IPS DF 19.7 (cell line): ENCODE measurements around the gene KCNJ6.
"Not testable (repeated sequence)": the region's sequence is repeated elsewhere in the genome, so short reads cannot be mapped to it uniquely, and the experiment has no call there.

Source experiments
- DNase-seq: peaks from one replicate; pipeline ENCODE4 v3.0.0-alpha.2; 2013; ENCODE audit warnings: low read depth, low spot score

Gene KCNJ6

DNA sequence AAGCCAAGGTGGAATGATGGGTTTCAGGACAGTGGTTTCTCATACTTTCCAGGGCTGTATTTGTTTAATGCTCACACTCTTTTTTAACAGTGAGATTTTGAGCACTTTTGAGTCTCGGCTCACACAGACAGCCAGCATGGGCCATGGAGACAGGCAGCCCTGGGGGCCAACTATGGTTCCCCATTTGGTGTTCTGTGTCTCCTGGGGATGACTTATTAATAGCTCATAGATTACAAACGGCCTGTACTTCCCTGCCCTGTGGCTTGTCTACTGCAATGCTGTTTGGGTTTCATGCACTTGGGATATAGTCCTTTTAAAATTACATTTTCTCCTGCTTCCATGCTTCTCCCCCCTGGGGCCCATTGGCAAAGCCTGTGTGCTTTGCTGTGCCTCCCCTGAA, 178.3 kb downstream of the KCNJ6 start:
- DNase-seq: no peak

DNA sequence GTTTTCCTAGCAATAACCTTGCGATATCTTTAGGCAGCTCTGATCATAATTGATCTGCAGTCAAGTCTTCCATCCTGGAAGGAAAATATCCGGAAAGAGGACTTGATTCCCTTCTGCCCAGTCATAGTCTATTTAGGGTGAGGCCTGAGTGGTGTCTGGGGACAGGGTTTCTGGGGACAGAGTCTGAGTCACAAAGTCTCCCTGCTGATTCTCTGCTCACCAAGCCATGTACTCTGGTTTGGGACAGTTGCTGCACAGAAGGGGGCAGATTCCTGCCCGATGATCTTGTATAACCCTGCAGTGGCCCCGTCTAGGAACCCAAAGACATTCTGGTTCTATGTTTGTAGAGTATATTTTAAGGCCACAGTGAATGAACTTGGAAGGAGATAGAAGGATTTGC, 178.8 kb downstream of the KCNJ6 start:
- no peak for DNase-seq

DNA sequence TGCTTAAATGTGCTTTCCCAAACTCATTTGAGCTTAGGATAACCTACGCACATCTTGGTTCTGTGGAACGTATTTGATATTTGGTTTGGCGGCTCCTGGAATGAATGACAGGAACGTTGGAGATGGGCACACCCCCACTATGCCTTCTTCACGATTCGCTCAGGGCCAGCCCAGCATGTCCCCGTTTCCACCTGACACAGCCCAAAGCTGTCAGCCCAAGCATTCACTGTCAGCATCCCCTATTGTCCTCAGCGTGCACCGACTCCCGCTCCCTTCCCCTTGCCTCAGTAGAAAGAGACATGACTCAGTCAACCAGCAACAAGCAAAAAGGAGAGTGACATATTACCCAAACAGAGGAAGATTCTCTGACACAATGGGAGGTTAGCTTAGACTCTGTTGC, 181.4 kb downstream of the KCNJ6 start:
- DNase-seq: no peak

DNA sequence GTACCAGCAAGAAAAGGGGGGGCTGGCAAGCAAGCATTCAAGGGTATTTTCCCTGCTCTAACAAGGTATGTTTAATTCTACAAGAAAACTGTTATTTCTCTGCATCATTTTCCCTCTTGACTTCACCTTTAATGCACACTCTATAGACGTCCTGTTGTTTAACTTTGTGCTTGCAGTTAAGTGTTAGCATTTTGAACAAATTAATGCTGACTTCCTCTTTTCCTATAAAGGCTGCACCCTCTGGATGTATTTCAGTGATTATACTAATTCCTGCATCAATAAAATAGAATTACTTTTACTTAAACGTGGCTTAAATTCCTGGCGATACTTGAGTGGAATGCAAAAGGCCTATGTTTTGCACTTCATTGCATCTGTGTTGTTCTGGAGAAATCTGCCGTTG, 183.3 kb downstream of the KCNJ6 start:
- DNase-seq: no peak

DNA sequence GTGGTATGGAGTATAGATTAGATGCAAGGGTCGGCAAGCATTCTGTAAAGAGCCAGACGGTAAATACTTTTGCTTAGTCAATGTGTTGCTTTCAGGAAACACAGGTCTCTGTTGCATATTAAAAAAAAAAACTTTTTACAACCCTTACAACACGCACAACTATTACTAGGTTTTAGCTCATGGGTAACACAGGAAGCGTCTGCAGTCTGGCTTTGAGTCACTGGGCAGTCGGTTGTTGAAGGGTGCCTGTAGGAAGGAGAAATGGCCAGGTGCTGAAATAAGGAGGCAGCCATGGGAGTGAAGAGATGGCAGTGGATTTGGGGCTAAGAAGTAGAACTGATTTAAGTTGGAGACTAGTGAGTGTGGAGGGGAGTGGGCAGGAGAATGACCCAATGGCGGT, 192.1 kb downstream of the KCNJ6 start:
- no peak for DNase-seq

DNA sequence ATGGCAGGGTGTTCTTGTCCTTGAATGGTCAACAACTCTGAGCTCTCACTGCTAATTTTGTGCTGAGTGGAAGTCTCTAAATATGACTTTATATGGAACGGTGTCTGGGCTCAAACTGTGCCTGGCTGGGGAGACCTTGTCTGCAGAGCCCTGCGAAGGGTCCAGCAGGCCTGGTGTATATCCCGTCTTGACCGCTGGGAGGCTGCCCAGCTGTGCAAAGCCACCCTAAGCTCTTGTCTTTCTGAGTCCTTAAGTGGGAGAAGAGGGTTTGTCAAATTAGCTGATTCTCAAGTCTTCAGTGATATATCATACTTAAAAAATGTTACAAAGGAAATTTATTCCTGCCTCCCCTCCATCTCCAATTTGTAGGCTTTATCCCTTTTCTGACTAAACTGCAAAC, 198.7 kb downstream of the KCNJ6 start:
- no peak for DNase-seq

DNA sequence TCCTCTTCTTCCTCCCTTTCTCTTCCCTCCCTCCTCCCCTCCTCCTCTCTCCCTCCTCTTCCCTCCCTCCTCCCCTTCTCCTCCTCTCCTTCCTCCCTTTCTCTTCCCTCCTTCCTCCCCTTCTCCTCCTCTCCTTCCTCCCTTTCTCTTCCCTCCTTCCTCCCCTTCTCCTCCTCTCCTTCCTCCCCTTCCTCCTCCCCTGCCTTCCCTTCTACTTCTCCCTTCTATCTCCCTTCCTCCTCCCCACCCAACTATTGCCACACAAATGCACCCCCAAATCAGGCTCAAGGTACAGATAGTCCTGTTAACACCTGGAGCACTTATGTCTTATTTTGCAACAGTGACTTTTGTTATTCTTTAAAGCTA, 203.7 kb downstream of the KCNJ6 start:
- not testable (repeated sequence) for DNase-seq

DNA sequence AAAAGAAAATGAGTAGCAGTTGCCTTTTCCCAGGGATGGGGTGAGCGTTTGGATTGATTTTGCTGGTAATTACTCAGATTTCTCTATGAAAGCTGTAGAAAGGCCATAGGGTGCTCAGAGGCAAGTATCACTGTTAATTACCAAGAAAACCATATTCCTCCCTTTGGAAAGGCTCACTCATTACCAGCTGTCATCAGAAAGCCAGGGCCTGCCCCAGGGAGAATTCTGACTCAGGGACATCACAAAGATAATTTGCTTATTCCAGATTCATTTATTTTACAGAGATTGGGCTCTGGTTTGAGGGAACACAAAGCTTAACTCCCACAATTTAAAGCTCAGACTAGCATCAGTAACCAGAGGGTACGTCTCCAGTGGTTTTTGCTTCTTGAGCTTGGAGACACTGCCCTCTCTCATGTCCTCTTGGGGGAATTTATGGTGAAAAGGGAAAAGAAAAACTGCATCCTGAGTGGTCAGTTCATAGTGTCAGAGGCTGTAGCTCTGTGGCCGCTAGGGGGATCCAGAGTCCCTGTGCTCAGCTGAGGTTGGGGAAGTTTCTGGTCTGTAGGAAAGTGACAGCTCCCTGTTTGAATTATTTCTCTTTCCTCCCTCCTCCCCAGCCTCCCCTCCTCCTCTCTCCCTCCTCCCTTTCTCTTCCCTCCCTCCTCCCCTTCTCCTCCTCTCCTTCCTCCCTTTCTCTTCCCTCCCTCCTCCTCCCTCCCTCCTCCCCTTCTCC, 204.3 kb downstream of the KCNJ6 start:
- DNase-seq: peak; percentile 57

DNA sequence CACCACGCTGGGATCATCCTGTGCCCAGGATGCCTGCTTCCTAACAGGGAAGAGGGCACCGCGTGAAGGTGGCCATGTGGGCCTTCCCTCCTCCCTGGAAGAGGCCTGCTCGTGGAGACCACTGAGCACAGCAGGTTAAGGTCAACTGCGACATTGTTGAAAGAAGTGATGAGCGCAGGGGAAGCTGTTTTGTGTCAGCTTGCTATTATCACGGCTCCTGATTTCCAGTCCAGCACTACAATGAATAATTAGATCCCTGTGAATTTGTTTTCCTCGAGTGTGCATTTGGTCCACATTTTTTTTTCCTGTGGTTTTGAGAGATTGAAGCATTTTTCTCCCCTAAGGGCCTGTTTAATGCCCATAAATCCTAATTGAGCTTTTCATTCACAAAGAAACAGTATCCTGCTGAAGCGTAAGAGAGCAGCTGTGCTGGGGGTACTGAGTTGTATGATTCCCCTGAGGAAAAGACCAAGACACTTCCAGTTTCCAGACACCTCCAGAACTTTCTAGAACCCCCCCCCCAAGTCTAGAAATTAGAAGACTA, 204.9 kb downstream of the KCNJ6 start:
- DNase-seq: no peak

DNA sequence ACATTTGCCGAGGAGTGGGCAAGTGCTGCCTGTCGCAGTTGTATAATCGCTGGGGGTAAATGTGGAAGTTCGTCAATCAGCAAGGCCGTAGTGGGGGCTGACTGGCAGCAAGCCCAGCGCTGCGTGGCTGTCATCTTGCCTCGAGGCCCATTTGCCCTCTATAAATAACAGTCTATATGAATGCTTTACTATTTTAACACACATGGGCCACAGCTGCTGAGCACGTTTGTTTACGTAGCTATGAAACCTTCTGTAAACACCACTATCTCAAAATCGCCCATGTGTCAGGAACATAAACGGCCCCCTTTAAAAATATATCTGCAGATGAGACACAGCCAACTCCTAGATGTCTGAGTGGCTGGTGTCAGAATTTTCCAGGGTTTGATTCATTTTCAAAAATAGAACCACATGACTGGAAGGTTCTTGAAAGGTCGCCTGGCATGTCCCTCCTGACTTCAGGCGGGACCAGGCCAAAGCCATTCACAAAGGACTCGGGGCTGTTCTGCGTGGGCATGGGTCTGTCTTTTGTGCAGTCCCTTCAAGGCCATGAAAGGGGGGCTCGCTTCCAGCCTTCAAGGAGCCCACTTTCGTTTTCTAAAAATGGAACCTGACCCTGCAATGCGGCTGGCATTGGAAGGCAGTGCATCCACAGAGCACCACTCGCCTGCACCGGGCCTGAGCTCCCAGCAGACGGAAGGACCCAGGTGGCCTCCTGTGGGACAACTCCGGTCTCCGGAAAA, 205.5 kb downstream of the KCNJ6 start:
- no peak for DNase-seq

DNA sequence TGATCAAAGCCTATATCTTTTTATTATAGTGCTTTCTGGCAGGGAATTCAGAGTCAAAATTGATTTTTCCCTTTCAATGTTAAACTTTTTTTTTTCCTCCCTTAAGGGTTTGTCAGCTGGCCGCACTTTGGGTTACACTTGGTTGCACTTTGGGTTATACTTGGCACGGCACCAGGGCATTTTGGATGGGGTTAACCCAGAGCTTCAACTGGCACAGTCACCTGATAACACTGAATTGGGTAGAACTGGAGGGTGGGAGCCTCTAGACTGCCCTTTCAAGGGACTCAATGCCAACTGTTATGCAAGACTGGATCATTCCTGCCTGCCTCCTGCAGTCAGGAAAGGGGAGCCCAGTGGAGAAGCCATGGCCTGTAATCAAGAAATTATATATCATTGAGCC, 211.5 kb downstream of the KCNJ6 start:
- DNase-seq: no peak

DNA sequence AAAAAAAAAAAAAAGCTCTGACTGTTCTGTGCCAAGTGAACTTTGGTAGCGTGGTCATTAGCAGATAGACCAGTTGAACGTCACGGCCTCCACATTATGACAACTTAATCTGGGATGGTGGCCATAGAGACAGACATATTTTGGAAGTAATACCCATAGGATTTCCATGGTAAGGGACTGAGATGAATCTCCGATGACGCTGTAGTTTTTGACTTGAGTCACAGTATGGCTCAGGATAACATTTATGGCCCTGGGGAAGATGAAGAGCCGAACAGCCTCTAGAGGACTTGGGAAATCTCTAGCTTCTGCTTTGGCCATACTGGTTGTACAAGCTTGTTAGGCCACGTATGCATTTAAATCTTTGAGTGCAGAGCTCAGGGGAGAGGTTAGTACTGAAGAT, 214.0 kb downstream of the KCNJ6 start:
- DNase-seq: no peak

DNA sequence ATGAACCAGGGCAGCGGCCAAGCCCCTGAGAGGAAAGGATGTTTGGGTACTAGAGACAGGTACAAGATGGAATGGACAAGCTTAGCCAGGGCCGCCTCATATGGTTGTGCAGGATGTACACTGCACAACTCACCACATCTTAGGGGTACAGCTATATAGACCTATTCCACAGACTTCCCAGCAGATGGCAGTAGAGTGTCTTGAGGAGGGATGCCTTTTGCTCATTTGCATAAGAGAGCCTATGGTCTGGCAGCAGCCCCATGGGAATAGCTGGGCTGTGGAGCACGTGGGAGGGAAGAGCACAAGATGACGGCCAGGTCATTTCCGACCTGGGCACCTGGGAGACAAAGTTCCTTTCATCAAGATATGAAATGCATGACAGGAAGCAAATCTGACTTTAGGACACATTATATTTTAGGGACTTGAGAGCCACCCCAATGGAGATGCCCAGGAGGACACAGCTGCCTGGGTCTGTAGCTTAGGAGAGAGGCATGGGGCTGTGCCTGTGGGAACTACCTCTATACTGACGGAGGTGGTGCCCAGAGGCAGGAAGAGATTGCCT, 215.5 kb downstream of the KCNJ6 start:
- peak; percentile 74 for DNase-seq

DNA sequence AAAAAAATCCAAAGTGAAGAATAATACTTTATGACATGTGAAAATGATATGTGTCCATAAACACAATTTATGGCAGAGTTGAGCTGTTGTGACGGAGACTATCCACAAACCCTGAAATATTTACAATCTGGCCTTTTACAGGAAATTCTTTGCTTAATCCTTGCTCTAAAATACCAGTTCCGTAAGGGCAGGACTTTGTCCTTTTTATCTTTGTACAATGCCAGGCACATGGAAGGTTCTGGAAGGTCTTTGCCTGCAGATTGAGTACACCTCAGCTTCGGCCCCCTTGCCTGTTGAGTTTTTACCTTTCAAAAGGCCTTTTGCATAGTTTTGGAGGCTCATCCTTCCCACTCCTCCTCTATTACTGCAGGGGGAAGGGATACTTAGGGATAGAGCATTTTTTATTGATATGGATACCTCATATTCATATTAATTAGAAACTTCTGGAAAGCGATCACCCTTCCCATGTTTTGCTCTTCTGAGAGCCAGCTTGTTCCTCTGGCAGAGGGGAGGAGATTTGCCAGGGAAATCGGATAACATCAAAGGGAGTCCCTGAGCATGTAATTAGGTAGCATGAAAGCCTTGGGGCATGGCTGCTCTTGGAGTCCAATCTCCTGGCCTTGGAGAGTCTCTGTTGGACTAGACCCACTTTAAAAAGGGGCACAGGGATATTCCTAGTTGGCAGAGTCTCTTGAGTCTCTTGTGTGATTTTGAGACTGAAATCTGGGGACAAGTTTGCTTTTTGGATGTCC, 217.1 kb downstream of the KCNJ6 start:
- DNase-seq: no peak

DNA sequence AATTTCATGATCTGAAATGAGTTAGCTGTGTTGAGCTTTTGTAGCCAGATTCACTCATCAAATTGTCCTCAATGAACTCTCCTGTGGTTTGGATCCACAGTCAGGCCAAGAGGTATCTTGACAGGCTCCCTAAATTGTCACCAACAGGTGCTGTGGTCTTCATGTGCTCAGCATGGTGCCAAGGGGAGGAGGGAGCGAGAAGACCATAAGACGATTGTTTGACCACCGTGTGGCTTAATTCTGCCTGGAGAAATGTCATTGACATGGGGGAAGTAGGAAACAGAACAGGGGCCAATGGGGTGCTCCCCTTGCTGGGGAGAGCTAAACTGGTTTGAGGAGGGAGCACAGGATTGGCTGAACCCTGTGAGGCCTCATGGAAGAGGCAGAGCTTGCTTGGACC, 219.3 kb downstream of the KCNJ6 start:
- no peak for DNase-seq

DNA sequence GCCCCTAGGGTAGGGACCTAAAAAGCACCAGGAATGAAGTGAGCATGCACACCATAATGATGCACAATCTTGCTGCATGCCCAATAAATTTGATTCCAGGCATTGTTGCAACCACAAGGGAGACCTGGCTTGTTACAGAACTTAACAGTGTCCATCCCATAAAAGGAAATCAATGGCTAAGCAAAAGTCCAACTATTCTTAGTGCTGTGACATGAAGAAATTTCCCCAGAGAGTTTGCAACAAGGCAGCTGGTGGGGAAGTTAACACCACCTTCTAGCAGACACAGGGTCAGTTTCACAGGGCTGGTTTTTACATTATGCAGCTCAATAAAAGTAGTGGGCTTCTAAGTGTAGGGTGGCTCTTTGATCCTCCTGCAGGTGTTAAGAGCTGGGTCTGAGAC, 221.1 kb downstream of the KCNJ6 start:
- no peak for DNase-seq

DNA sequence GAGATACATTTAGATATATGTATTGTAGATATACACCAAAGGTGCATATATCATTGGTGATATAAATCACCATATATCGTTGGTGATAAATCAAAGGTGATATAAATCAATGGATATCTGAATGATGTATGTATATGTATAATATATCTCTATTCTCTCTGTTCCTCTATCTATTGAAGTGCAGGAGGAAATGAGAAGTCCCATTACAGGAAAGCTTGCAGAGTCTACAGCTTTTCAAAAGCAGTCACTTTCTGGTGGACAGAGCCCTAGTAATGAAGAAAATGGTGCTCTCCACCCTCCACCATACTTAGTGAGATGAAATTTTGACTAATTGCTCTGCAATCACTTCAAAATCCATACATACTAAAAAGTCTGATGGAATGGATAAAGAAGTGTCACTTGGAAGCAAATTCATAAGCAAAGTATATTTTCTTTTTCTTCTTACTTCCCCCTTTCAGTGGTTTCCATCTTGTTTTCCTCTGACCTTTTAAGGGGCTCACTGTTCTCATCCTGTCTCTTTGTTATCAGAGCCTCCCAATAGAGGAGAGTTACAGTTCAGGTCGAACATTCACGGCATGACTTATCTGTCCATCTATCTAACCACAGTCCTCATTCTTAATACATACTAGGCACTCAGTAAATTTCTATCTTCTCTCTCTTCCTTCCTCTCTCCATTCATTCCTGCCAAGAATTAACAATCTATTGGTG, 227.2 kb downstream of the KCNJ6 start:
- no peak for DNase-seq

DNA sequence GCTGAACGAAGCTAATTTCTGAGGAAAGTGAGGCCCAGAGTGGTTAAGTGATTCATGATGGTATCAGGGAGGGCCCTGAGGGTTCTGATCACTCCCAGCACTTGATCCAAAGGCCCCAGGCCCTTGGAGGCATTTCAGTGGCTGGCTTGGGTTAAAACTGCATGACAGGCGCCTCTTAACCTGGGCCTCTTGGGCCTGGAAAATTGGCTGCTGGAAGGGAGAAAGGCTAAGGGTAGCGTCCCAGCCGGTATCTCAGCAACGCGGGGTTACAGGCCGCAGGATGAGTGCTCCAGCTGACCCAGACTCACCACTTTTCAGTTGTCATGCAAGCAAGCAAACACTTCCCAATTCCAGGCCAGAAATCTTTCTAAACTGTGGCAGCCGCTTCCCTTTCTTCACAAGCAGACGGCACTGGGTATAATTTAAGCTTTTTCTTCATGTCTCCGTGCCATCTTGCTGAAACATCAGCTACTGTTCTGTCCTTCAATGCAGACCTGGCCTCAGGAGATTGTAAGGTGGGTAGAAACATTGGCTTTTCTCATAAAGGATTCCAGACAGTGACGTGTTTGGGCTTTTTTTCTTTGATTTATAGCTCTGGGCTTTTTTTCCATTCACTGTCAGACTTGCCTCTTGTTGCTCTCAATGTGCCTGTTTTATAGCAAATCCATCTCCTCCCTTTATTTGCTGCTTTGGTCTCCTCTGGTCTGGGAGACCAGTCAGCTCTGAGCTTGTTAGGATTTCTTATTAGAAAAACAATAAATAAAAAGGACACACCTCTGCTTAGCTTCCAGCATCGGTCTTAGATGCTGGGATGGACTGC, 229.1 kb downstream of the KCNJ6 start:
- DNase-seq: no peak

DNA sequence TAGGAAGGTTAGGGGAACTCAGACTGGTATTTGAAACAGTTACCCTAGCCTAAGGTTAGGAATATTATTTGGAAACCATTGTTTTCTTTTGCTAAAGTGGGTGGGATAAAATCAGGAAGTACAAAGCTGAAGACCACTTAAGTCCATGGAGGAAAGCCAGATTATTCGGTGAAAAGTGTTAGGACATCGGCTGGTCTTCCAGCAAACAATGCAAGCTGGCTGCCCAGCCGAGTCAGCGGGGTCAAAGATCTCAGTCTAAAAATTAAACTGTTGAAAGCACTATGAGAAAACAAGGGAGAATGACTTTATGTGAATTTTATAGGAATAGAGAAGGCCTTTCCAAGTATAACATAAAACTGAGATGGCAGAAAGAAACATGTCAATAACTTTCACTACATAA, 231.7 kb downstream of the KCNJ6 start:
- no peak for DNase-seq

DNA sequence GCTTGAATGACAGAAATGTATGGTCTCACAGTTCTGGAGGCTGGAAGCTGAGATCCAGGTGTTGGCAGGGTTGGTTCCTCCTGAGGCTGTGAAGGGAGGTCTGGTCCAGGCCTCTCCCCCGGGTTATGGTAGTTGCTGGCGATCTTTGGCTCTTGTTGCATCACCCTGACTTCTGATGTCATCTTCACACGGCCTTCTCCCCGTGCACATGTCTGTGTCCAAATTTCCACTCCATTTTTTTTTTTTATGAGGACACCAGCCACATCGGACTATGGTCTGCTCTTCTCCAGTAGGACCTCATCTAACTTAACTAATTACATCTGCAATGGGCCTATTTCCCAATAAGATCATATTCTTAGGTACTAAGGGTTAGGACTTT, 232.2 kb downstream of the KCNJ6 start:
- DNase-seq: no peak
